ENCODE measurements around the gene NMU.
A peak's percentile ranks its signal among the peaks of the same experiment; 100 is the strongest.
"Not testable (repeated sequence)": the region's sequence is repeated elsewhere in the genome, so short reads cannot be mapped to it uniquely, and the experiment has no call there.

The NMU gene

GRCh38 chr4:55635741-55636655 is at the start of gene NMU:
Gene NMU, minus strand, starts transcription at chr4:55636298. Its CDS starts 106 bp downstream, at chr4:55636192.
- DNase-seq (ENCODE audit: low read depth) = peak; percentile 1

GRCh38 chr4:55684276-55684675 is 48.2 kb upstream of the NMU start:
- DNase-seq (ENCODE audit: low read depth) = no peak

GRCh38 chr4:55682797-55683196 is 46.7 kb upstream of the NMU start:
- not testable (repeated sequence) for DNase-seq (ENCODE audit: low read depth)

GRCh38 chr4:55682295-55682694 is 46.2 kb upstream of the NMU start:
- no peak for DNase-seq (ENCODE audit: low read depth)

- DNase-seq (ENCODE audit: low read depth) = no peak
These were observed 45.3 kb upstream of the NMU start for GRCh38 chr4:55681430-55681829.

DNA sequence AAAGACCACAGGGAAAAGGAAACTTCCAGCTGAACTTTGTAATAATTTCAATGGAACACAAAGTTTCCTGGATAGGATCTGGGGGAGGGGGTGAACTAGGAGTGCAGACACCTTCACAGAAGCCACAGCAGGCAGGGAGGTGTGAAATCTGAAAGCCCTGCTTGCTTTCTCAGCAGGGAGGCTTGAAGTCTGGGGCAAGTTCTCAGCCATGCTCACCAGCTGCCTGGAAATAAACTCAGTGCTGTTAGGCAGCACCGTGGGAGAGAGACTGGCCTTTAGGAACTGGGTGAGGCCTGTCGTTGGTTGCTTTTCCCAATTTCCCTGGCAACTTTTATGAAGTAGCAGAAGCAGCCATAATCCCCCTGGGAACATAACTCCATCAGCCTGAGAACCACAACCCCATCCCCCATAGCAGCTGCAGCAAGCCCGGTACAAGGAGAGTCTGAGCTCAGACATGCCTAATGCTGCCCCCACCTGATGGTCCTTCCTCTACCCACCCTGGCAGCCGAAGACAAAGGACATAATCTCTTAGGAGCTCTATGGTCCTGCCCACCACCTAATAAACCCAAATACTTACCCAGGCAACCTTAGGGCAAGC is 39.2 kb upstream of the NMU start:
- DNase-seq (ENCODE audit: low read depth) = no peak

GRCh38 chr4:55673424-55673823 is 37.3 kb upstream of the NMU start:
- DNase-seq (ENCODE audit: low read depth) = no peak

GRCh38 chr4:55671667-55672066 is 35.6 kb upstream of the NMU start:
- no peak for DNase-seq (ENCODE audit: low read depth)

GRCh38 chr4:55670695-55671094 is 34.6 kb upstream of the NMU start:
- no peak for DNase-seq (ENCODE audit: low read depth)

- no peak for DNase-seq (ENCODE audit: low read depth)
These were observed 32.4 kb upstream of the NMU start for GRCh38 chr4:55668449-55668848.

GRCh38 chr4:55666535-55666934 is 30.4 kb upstream of the NMU start:
- no peak for DNase-seq (ENCODE audit: low read depth)

DNA sequence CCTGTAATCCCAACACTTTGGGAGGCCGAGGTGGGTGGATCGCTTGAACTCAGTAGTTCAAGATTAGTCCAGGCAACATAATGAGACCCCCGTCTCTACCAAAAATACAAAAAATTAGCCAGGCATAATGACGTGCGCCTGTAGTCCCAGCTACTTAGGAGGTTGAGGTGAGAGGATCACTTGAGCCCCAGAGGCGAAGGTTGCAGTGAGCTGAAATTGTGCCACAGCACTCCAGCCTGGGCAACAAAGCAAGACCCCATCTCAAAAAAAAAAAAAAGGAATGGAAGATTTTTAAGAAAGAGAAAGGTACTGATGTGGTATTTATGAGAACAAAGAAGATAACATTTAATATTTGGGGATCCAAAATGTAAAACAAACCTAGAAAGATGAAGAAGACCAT is 27.0 kb upstream of the NMU start:
- no peak for DNase-seq (ENCODE audit: low read depth)

DNA sequence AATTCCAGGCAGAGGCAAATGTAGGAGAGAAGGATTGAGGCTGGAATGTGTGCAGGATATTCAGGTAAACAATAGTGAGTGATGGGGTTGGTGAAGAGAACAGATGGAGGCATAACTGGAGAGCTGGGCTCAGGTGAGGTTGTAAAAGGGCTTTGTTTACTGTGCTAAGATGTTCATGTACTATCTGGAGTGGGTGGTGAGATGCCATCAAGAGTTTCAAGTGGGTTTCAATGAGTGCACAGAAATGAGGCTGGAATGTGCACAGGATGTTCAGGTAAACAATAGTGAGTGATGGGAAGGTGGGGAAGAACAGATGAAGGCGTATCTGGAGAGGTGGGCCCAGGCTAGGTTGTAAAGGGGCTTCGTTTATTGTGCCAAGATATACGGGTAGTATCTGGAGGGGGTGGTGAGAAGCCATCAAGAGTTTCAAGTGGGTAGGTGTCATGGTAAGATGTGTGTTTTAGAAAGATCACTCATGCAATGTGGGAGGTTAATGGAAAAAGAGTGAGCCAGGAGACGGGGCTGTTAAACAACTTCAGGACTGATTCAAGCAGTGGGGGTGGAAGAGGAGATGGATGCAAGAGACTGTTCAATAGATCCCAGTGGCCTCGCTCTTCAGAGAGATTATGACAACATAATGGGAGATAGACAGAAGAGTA is 25.4 kb upstream of the NMU start:
- DNase-seq (ENCODE audit: low read depth) = no peak

DNA sequence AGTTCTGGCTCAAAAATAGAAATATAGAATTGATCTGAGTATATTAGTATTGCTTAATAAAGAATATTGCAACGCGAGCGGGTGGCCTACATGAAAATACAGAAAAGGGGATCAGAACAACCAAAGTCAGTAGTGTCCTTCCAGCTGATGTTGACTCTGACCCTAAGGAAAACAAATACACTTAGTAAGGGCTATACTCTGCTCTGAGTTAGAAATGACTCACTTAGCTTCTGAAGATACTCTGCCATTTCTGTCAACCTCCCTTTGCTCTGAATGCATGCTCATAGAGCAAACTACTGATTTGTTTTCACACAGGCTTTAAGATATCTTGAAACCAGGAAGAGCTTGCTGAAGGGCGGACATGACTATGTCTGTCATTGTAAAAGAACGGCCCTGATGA is 22.6 kb upstream of the NMU start:
- no peak for DNase-seq (ENCODE audit: low read depth)

DNA sequence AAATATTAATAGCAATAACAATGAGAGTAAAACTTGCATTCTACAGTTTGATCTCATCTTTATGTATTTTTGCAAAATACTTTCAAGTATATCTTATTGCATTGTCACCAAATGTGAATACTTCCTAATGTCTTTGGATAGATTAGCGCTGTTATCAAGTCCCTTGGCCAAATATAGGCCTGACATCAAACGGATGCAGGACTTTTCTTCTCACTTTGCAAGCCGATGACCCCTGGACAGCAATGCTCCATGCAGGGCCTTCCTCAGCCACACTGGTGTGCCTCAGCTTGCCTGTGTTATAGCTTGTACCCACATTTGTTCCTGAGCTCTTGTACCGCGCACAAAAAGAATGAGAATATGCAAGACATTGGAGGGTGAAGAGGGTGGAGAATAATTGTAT is 18.0 kb upstream of the NMU start:
- DNase-seq (ENCODE audit: low read depth) = no peak

GRCh38 chr4:55650483-55650882 is 14.4 kb upstream of the NMU start:
- DNase-seq (ENCODE audit: low read depth) = no peak

DNA sequence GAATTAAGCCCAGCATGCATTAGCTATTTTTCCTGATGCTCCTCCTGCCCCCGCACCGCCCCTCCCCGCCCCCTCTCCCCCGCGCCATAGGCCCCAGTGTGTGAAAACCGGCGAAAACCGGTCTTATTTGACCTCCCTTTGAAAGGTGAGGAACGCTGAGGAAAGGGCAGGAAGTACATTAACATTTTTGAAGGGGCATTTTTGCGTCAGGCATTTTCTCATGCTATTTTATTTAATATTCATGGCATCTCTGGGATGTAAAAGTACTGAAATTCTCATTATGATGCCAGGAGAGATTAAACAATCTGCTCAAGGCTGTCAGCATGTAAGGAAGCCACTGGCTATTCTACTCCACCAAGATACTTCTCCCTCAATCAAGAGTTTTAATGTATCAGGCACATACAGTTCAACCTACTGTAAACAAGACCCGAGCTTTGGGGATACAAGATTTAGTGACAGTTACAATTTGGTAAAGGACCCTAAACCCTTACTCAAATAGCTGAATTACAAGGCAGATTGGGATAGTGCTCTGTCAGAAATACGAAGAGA is 1.2 kb upstream of the NMU start:
- no peak for DNase-seq (ENCODE audit: low read depth)

DNA sequence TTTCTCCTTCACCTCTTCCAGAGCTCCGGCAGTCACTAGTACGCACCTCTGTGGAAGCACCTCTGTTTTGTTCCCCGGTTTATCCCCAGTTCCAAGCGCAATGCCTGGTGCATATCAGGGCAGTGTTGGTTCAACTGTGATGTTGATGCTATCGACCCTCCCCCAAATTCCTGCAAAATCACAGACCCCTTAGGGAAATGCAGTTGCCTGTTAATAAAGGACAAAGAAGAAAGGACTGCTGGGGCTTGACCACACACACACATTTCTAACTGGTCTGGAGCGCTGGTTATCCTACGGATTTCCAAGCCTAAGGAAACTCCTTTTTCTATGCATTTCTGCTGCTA is 530 bp upstream of the NMU start:
- DNase-seq (ENCODE audit: low read depth) = no peak

DNA sequence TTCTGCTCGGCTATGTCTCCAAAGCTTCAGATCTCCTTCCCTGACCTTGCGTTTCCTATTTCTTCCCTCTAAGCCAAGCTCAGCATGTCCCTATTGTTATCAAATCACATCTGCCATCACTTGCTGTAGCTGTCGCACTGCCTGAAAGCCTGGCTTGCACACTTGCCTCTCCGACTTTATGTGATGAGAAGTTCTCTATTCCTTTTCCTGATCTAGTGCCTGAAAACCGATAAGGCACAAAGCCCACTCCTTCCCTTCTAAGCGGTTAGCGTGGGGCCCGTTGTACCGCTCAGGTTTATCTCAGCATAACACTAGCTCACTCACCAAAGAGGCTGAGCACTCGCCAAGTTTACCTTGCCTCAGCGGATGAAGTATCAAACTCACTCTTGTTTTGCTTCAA is 816 bp downstream of the NMU start:
- no peak for DNase-seq (ENCODE audit: low read depth)

- no peak for DNase-seq (ENCODE audit: low read depth)
These were observed 1.5 kb downstream of the NMU start for GRCh38 chr4:55634417-55635128.

DNA sequence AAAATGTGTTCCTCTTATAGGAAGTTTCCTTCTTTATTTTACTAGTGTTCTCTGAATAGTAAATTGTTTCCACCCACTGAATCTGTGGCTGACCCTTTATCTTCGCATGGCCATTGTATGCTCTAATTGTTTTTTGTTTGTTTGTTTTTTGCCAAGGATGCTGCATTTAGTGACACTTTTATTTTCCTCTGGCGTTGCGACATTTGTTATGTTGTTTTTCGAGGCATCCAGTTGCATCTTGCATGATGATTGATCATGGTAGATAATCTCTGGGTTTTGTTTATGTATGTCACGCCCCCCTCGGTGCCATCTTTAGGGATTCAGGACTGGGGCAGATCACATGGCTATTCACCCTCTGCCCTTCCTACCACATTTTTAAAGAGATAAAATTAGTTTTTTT is 2.2 kb downstream of the NMU start:
- DNase-seq (ENCODE audit: low read depth) = no peak

DNA sequence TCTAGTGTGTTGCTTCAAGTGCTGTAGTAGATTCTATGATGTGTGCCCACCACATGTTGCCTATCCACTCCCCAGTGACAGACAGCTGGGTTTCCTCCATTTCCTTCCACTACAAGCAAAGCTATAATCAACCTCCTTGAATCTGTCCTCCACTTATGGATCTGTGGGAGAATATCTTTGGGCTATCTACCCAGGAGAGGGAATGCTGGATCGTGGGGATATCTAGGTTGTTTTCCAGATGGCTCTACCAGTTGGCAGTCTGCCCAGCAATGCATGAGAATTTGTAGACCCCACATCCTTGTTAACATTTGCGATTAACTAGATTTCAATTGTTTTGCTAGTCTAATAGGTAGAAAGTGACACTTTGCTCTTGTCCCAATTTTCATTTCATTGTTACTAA is 10.3 kb downstream of the NMU start:
- DNase-seq (ENCODE audit: low read depth) = no peak
